Heart left ventricle (tissue), 16 donors: ENCODE data around the gene MAPK11. TPM values are rescaled to one million over a fixed set of nuclear protein-coding genes. Genes with fewer than 3 reads are reported as not detected.
A peak's percentile ranks its signal among the peaks of the same experiment; 100 is the strongest.

Experiments
- ATAC-seq, 4 donors: fragments of 200-7000 bp; cut with Tn5 transposase; one replicate each; pipeline ENCODE4 v1.9.1; 2020 to 2022; ENCODE audit warnings: moderate library complexity in 4 of 4, mild to moderate bottlenecking in 3 of 4, moderate number of reproducible peaks in 1 of 4
- DNase-seq, 5 donors: peaks; one replicate each; pipeline ENCODE4 v3.0.0-alpha.2; 2020
- H3K27ac ChIP-seq, 12 donors: fragments of 200-600 bp; sonication (generic) in 4 of 12; one replicate each; pipeline versions ENCODE4 v1.5.0 to v1.8.0; 2016 to 2022; ENCODE audit warnings: mild to moderate bottlenecking in 2 of 12
- H3K27me3 ChIP-seq, 9 donors: fragments of 200-600 bp; sonication (generic) in 2 of 9; one replicate each; pipeline versions ENCODE4 v1.5.1 to v1.8.0; 2016 to 2022; ENCODE audit warnings: mild to moderate bottlenecking in 3 of 9
- H3K36me3 ChIP-seq, 9 donors: fragments of 200-600 bp; sonication (generic) in 2 of 9; one replicate each; pipeline versions ENCODE4 v1.5.0 to v1.8.0; 2018 to 2022; ENCODE audit warnings: mild to moderate bottlenecking in 2 of 9
- H3K4me1 ChIP-seq, 12 donors: fragments of 200-600 bp; sonication (generic) in 4 of 12; one replicate each; pipeline versions ENCODE4 v1.5.0 to v1.8.0; 2016 to 2022; ENCODE audit warnings: mild to moderate bottlenecking in 3 of 12
- H3K4me3 ChIP-seq, 12 donors: fragments of 200-600 bp; sonication (generic) in 4 of 12; one replicate each; pipeline versions ENCODE4 v1.5.0 to v1.8.0; 2017 to 2022; ENCODE audit warnings: mild to moderate bottlenecking in 9 of 12, moderate library complexity in 4 of 12
- H3K9me3 ChIP-seq, 12 donors: fragments of 200-600 bp; sonication (generic) in 4 of 12; one replicate each; pipeline versions ENCODE4 v1.5.0 to v1.8.0; 2016 to 2022; ENCODE audit warnings: mild to moderate bottlenecking in 1 of 12
- CTCF ChIP-seq, 12 donors: fragments of 200-600 bp; sonication (generic) in 4 of 12; IDR thresholded peaks; one replicate each; pipeline versions ENCODE4 v1.5.0 to v1.8.0; 2018 to 2022; ENCODE audit warnings: antibody characterized with exemption in 12 of 12, mild to moderate bottlenecking in 5 of 12
- POLR2A ChIP-seq, 2 donors: fragments of 450-650 bp; IDR thresholded peaks; one replicate each; pipeline ENCODE4 v1.6.1; 2017; ENCODE audit warnings: antibody characterized with exemption in 2 of 2, mild to moderate bottlenecking in 2 of 2, moderate library complexity in 2 of 2
- WGBS, 4 donors: extraction: QIAGEN DNeasy Blood & Tissue Kit in 2 of 4; methylation state at CpG; one replicate each; pipeline versions ENCODE4 v1.1.5 to v1.1.7; 2013 to 2018; 5-methylcytosine and 5-hydroxymethylcytosine counted together
- intact Hi-C, 10 donors: fragments of 100-400 bp; cut with DNase I; formaldehyde crosslinking; loops; one replicate each; pipeline versions ENCODE4 v1.11.1 to v1.14.2; 2022
- polyA plus RNA-seq, 2 donors: library from polyadenylated mRNA; stranded (reverse); fragments of 200-250 nt; gene quantifications; one replicate each; pipeline ENCODE4 v1.2.3, GENCODE V29; 2013
- total RNA-seq, 9 donors: library from RNA; depleted of rRNA in 2 of 9; stranded (reverse); fragments of >200 nt in 2 of 9; fragmentation: NEBNext Ultra II Directional in 3 of 9; extraction: Animal tissue kit (Norgen Biotek cat#: 25700) in 3 of 9; gene quantifications; one replicate each; pipeline versions ENCODE4 v1.1.0 to v1.2.4, GENCODE V29; 2016 to 2023
- donor health status: ischemic (EF 13 %, LVEDD 7.1; RV severe dilation, severe dysfunction).
- donor health status: healthy with polysubstance abuse.
- donor health status: DM: no; HTN: yes; CAD: no.
- donor health status: DM: no; HTN: no; CAD: no.
- donor health status: ischemic (EF 25% LVEDD 6.9; RV normal size, moderate dysfunction).
- donor health status: ischemic (EF 25% LVEDD 5.7; RV mildly dilated, moderate dysfunction).
- donor health status: healthy.
- donor health status: DM: yes; HTN: yes; CAD: no.
- donor health status: ischemic (EF 35%, LVEDD 5.7; RV mildly dilated, moderate dysfunction).
- donor health status: nonischemic (EF 11% LVEDD 7.7; RV severe dilation, severe dysfunction).
- donor health status: DM: yes; HTN: yes; CAD: no.
- donor health status: PGD.
- donor health status: ischemic (EF 29% LVEDD 5.4; RV normal size, mild dysfunction).
- donor health status: nonischemic (EF 23%, LVEDD 6.1; RV moderate dilation, normal function).

Gene MAPK11
- total and polyA plus RNA-seq, 11 donors: 5.0 to 12.1 (median 7.5) TPM

- 11 to 18% (median 14%) methylated on average over 15 to 36 of the region's 36 CpGs for WGBS, 4 donors
- peak in 3 of 4 donors; percentile 1 to 4 (median 1) for ATAC-seq
Observed at GRCh38 chr22:50251477-50252081, 18.6 kb downstream of the MAPK11 start.

GRCh38 chr22:50250555-50251476 lies 19.4 kb downstream of the MAPK11 start, which contains the start of gene HDAC10:
Gene HDAC10, minus strand, starts transcription at chr22:50251265. Its CDS starts 233 bp downstream, at chr22:50251032.
- DNase-seq (peak; percentile 75 to 94 (median 85)), ATAC-seq (peak; percentile 25 to 80 (median 72))
- H3K9me3 ChIP-seq: no peaks in the 10 kb centered on the region
- intact Hi-C loops: loop anchor here in 8 of 10 donors (2.0 to 10.0 kb wide), 4 partner anchors 76 to 254 kb away; partner anchors contain the start of genes PPP6R2 (in 6 of the 8), LMF2 (in 2 of the 8), NCAPH2 (in 2 of the 8) and DENND6B (in 1 of the 8)
- H3K27me3 ChIP-seq: no peaks in the 10 kb centered on the region
- peak within 1 kb of the TSS in 11 of 12 donors; percentile 53 to 81 (median 65) for H3K27ac ChIP-seq
- peak within 1 kb of the TSS; percentile 53 to 83 (median 69) for H3K4me3 ChIP-seq
- WGBS, 4 donors: 2 to 4% (median 2%) methylated on average over 44 to 81 of the region's 81 CpGs; no CpG with 5 or more reads in 1 of the 4 donors
- H3K36me3 ChIP-seq: peaks cover 0 to 24% (median 8%) of the 10 kb centered on the region in 9 donors
- TF ChIP-seq CTCF (IDR thresholded peaks at IDR 0.05): no peak
- peak in 1 of 2 donors; percentile 60 for TF ChIP-seq POLR2A (IDR thresholded peaks at IDR 0.05)
- H3K4me1 ChIP-seq: peaks cover 5 to 43% (median 27%) of the 10 kb centered on the region in 12 donors

More at GRCh38 chr22:50251477-50252081, 18.6 kb downstream of the MAPK11 start:
- no peak for DNase-seq
- no peaks in the 10 kb centered on the region for H3K27me3 ChIP-seq
- no peaks in the 10 kb centered on the region for H3K9me3 ChIP-seq
- peaks cover 5 to 39% (median 24%) of the 10 kb centered on the region in 12 donors for H3K4me1 ChIP-seq
- H3K4me3 ChIP-seq: peak overlapping the region; percentile 53 to 83 (median 69)
- intact Hi-C loops: loop anchor here (1.0 to 10.0 kb wide), 6 partner anchors 75 to 253 kb away; partner anchors contain the start of genes PPP6R2 (in 8 of the 10), LMF2 (in 2 of the 10), NCAPH2 (in 2 of the 10) and DENND6B (in 1 of the 10)
- H3K27ac ChIP-seq: peak overlapping the region in 11 of 12 donors; percentile 53 to 81 (median 65)
- peaks cover 0 to 16% (median 3%) of the 10 kb centered on the region in 9 donors for H3K36me3 ChIP-seq
- no peak for TF ChIP-seq POLR2A (IDR thresholded peaks at IDR 0.05)
- no peak for TF ChIP-seq CTCF (IDR thresholded peaks at IDR 0.05)

- WGBS, 4 donors: 82 to 91% (median 83%) methylated on average over 11 of the region's 11 CpGs; no CpG with 5 or more reads in 1 of the 4 donors
- Histone ChIP-seq H3K36me3 (peaks cover 0 to 25% (median 8%) of the 10 kb centered on the region in 9 donors), H3K4me3 (peak overlapping the region in 11 of 12 donors; percentile 53 to 83 (median 69)), H3K27ac (peak overlapping the region in 1 of 12 donors; percentile 69), H3K27me3 (no peaks in the 10 kb centered on the region), H3K9me3 (no peaks in the 10 kb centered on the region), H3K4me1 (peaks cover 5 to 49% (median 32%) of the 10 kb centered on the region in 12 donors)
- ATAC-seq (no peak), DNase-seq (no peak)
- intact Hi-C loops: loop anchor here in 8 of 10 donors (2.0 to 10.0 kb wide), 4 partner anchors 77 to 255 kb away; partner anchors contain the start of genes PPP6R2 (in 6 of the 8), LMF2 (in 2 of the 8), NCAPH2 (in 2 of the 8) and DENND6B (in 1 of the 8)
- TF ChIP-seq CTCF (IDR thresholded peaks at IDR 0.05) (no peak), POLR2A (IDR thresholded peaks at IDR 0.05) (no peak)
Observed at GRCh38 chr22:50250249-50250554, 20.0 kb downstream of the MAPK11 start.
